GM12878 (cell line): ENCODE measurements around the gene DNAJC22. TPM values are rescaled to one million over a fixed set of nuclear protein-coding genes. Genes with fewer than 3 reads are reported as not detected.

Experiments used
- BHLHE40 ChIP-seq, 2 experiments: fragments of 450-650 bp in 1 of 2; IDR thresholded peaks; 2 replicates each; pipeline ENCODE4 v1.6.1; 2011 to 2017; ENCODE audit warnings: low read depth in 2 of 2, borderline replicate concordance in 1 of 2, improper control_type of control experiment in 1 of 2, low read length in 1 of 2, mild to moderate bottlenecking in 1 of 2
- BRCA1 ChIP-seq: IDR thresholded peaks from 2 replicates; pipeline ENCODE4 v1.6.1; 2011; ENCODE audit warnings: low read depth, low read length, improper control_type of control experiment
- CEBPB ChIP-seq, 2 experiments: fragments of 150-350 bp in 1 of 2; IDR thresholded peaks; 2 replicates each; pipeline ENCODE4 v1.6.1; 2012 to 2014; ENCODE audit warnings: low read depth in 2 of 2, low read length in 2 of 2, borderline replicate concordance in 1 of 2, inconsistent platforms in 1 of 2
- CHD2 ChIP-seq: IDR thresholded peaks from 2 replicates; pipeline ENCODE4 v1.6.1; 2011; ENCODE audit warnings: low read depth, low read length, improper control_type of control experiment, borderline replicate concordance
- CREM ChIP-seq: IDR thresholded peaks from 2 replicates; pipeline ENCODE4 v1.6.1; 2014; ENCODE audit warnings: antibody characterized with exemption, low read depth
- DPF2 ChIP-seq: fragments of 450-650 bp; IDR thresholded peaks from 2 replicates; pipeline ENCODE4 v1.6.1; 2017; ENCODE audit warnings: mild to moderate bottlenecking
- E4F1 ChIP-seq: fragments of 450-650 bp; IDR thresholded peaks from 2 replicates; pipeline ENCODE4 v1.6.1; 2018; ENCODE audit warnings: borderline replicate concordance, mild to moderate bottlenecking; ENCODE audit not compliant: partially characterized antibody
- ELK1 ChIP-seq: IDR thresholded peaks from 2 replicates; pipeline ENCODE4 v1.6.1; 2012; ENCODE audit warnings: low read depth, low read length, improper control_type of control experiment
- EP300 ChIP-seq, 2 experiments: fragments of 150-350 bp in 1 of 2; IDR thresholded peaks; 2 replicates each; pipeline ENCODE4 v1.6.1; 2011 to 2012; ENCODE audit warnings: low read depth in 2 of 2, low read length in 2 of 2, borderline replicate concordance in 1 of 2, improper control_type of control experiment in 1 of 2, inconsistent platforms in 1 of 2; ENCODE audit not compliant: control insufficient read depth in 1 of 2
- IKZF1 ChIP-seq: fragments of 450-650 bp; conservative IDR thresholded peaks from 2 replicates; pipeline ENCODE4 v1.6.1; 2017; ENCODE audit warnings: antibody characterized with exemption, mild to moderate bottlenecking
- LARP7 ChIP-seq: fragments of 450-650 bp; IDR thresholded peaks from 2 replicates; pipeline ENCODE4 v1.6.1; 2017; ENCODE audit warnings: mild to moderate bottlenecking
- MXI1 ChIP-seq: fragments of 150-350 bp; IDR thresholded peaks from 2 replicates; pipeline ENCODE4 v1.6.1; 2011; ENCODE audit warnings: low read depth, mild to moderate bottlenecking, inconsistent platforms, low read length, improper control_type of control experiment
- NBN ChIP-seq: fragments of 450-650 bp; IDR thresholded peaks from 2 replicates; pipeline ENCODE4 v1.6.1; 2016
- NFYA ChIP-seq: IDR thresholded peaks from 2 replicates; pipeline ENCODE4 v1.6.1; 2011; ENCODE audit warnings: low read depth, mild to moderate bottlenecking, low read length, improper control_type of control experiment, borderline replicate concordance
- NFYB ChIP-seq: IDR thresholded peaks from 2 replicates; pipeline ENCODE4 v1.6.1; 2011; ENCODE audit warnings: low read depth, mild to moderate bottlenecking, low read length, improper control_type of control experiment, moderate library complexity; ENCODE audit not compliant: insufficient read depth
- PAX5 ChIP-seq: IDR thresholded peaks from 2 replicates; pipeline ENCODE4 v1.6.1; 2011; ENCODE audit warnings: low read depth, low read length, borderline replicate concordance
- RUNX3 ChIP-seq: IDR thresholded peaks from 2 replicates; pipeline ENCODE4 v1.6.1; 2012; ENCODE audit warnings: low read length, inconsistent platforms
- SKIL ChIP-seq: fragments of 450-650 bp; IDR thresholded peaks from 2 replicates; pipeline ENCODE4 v1.6.1; 2017; ENCODE audit warnings: mild to moderate bottlenecking, low read depth, inconsistent platforms; ENCODE audit not compliant: poor library complexity, severe bottlenecking
- SMARCA5 ChIP-seq: fragments of 450-650 bp; IDR thresholded peaks from 2 replicates; pipeline ENCODE4 v1.6.1; 2017; ENCODE audit warnings: mild to moderate bottlenecking
- SMC3 ChIP-seq: IDR thresholded peaks from 2 replicates; pipeline ENCODE4 v1.6.1; 2011; ENCODE audit warnings: low read length, improper control_type of control experiment, borderline replicate concordance
- TAF1 ChIP-seq: IDR thresholded peaks from 2 replicates; pipeline ENCODE4 v1.6.1; 2011; ENCODE audit warnings: mild to moderate bottlenecking, low read depth, low read length, borderline replicate concordance
- YY1 ChIP-seq: IDR thresholded peaks from 2 replicates; pipeline ENCODE4 v1.6.1; 2011; ENCODE audit warnings: low read depth, mild to moderate bottlenecking, low read length
- ZNF217 ChIP-seq: fragments of 450-650 bp; IDR thresholded peaks from 2 replicates; pipeline ENCODE4 v1.6.1; 2017; ENCODE audit warnings: antibody characterized with exemption, mild to moderate bottlenecking
- ZNF622 ChIP-seq: fragments of 450-650 bp; IDR thresholded peaks from 2 replicates; pipeline ENCODE4 v1.6.1; 2017; ENCODE audit warnings: mild to moderate bottlenecking, inconsistent platforms
- polyA plus RNA-seq, 11 experiments: library from polyadenylated mRNA; depleted of rRNA in 4 of 11; unstranded in 6 of 11; stranded (reverse) in 5 of 11; fragments of >200 nt; fragmentation: Nextera tagmentation in 4 of 11; fragmentation: Illumina TruSeq in 1 of 11; extraction: Ambion mirVana in 4 of 11; extraction: Trizol in 1 of 11; gene quantifications; 1 replicate in 1 of 11; 2 replicates in 10 of 11; pipeline versions ENCODE4 v1.2.1 to v1.2.3, GENCODE V29; 2011 to 2016; ENCODE audit warnings: inconsistent platforms in 2 of 11, missing spikeins in 2 of 11, low read depth in 1 of 11
- total RNA-seq, 4 experiments: library from RNA; depleted of rRNA in 3 of 4; stranded (reverse); fragments of >200 nt in 3 of 4; fragmentation: Illumina TruSeq in 1 of 4; extraction: Trizol in 1 of 4; gene quantifications; 2 replicates each; pipeline versions ENCODE4 v1.2.1 to v1.2.3, GENCODE V29; 2013 to 2021

DNAJC22 gene
- total and polyA plus RNA-seq, 10 of the 15 experiments (the other 5 are each of a cell fraction or from before 2014, with no cell fraction given): 0.06 to 0.61 (median 0.13) TPM; not detected in 3

GRCh38 chr12:49342066-49342913 is 4.4 kb upstream of the DNAJC22 start (continued):
- TF ChIP-seq EP300 (IDR thresholded peaks at IDR 0.05; ENCODE audit: borderline replicate concordance in 1 of 2, control insufficient read depth in 1 of 2, low read depth in 2 of 2, low read length in 2 of 2): no peak
- 0 out of 2 replicates have a peak, but pooled peaks have one; percentile 52 for TF ChIP-seq ZNF217
- TF ChIP-seq IKZF1: peak; percentile 44; the same call in 1 of the 2 replicates
- peak; percentile 47; the same call in 1 of the 2 replicates for TF ChIP-seq YY1
- TF ChIP-seq PAX5: peak; percentile 37; the same call in 1 of the 2 replicates
- TF ChIP-seq SMARCA5: peak; percentile 84
- no peak for TF ChIP-seq ZNF622
- no peak for TF ChIP-seq TAF1
- TF ChIP-seq CEBPB (IDR thresholded peaks at IDR 0.05; ENCODE audit: borderline replicate concordance in 1 of 2, low read depth in 2 of 2, low read length in 2 of 2): no peak
- TF ChIP-seq RUNX3: no peak
- TF ChIP-seq NFYB: no peak
- TF ChIP-seq CREM: no peak
- peak; percentile 68; the same call in 1 of the 2 replicates for TF ChIP-seq LARP7
- no peak for TF ChIP-seq ELK1
- no peak for TF ChIP-seq CHD2
- TF ChIP-seq MXI1: no peak
- no peak for TF ChIP-seq NFYA
- TF ChIP-seq SKIL: peak; percentile 33
- peak; percentile 64 for TF ChIP-seq SMC3
- peak; percentile 59; the same call in 1 of the 2 replicates for TF ChIP-seq NBN
- no peak for TF ChIP-seq BRCA1
- no peak for TF ChIP-seq E4F1
- TF ChIP-seq BHLHE40 (IDR thresholded peaks at IDR 0.05; ENCODE audit: borderline replicate concordance in 1 of 2, low read depth in 2 of 2, low read length in 1 of 2): peak in 1 of 2 experiments; percentile 18; a peak in 1 of 4 replicates
- TF ChIP-seq DPF2: 0 out of 2 replicates have a peak, but pooled peaks have one; percentile 12
